Measurements from ENCODE around the gene DACT3.
A peak's percentile ranks its signal among the peaks of the same experiment; 100 is the strongest.

The DACT3 gene, protein sequence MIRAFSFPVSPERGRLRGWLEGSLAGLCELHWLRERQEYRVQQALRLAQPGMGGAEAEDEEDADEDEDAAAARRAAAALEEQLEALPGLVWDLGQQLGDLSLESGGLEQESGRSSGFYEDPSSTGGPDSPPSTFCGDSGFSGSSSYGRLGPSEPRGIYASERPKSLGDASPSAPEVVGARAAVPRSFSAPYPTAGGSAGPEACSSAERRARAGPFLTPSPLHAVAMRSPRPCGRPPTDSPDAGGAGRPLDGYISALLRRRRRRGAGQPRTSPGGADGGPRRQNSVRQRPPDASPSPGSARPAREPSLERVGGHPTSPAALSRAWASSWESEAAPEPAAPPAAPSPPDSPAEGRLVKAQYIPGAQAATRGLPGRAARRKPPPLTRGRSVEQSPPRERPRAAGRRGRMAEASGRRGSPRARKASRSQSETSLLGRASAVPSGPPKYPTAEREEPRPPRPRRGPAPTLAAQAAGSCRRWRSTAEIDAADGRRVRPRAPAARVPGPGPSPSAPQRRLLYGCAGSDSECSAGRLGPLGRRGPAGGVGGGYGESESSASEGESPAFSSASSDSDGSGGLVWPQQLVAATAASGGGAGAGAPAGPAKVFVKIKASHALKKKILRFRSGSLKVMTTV

DNA sequence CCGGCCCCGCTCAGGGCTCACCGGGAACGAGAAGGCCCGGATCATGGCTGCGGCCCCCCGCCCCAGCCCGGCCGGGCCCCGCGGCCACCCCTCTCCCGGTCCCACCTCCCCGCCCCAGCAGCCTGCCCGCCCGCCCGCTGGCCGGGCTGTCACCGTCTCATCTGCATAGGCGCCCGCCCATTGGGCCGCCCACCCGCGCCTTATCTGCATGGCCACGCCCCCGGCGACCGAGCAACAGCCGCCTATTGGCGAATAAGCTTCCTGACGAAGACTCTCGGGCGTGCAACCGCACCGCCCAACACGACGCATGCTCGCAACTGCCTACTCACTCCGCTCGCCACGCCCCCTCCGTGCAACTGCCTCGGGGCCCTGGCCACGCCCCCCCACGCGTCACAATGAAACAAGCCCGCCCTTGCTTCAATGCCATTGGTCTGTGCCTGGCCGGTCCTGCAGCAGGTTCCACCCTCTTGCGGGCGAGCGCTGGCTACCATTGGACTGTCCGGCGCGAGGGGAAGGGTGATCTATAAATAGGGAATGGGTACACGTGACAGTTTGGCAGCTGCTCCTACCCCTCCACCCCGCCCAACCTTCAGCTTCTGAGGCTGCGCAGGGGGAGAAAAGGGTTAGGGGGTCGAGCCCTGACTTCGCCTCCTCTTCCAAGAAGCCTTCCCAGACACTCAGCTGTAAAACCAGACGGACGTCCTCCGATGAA, at the start of gene DACT3:
DACT3 (minus strand) TSS at position 163 of the 712 bp plus-strand sequence; CDS start at position 45, 118 bp downstream.
- DNase-seq (ENCODE audit: low spot score): peak; percentile 100

DNA sequence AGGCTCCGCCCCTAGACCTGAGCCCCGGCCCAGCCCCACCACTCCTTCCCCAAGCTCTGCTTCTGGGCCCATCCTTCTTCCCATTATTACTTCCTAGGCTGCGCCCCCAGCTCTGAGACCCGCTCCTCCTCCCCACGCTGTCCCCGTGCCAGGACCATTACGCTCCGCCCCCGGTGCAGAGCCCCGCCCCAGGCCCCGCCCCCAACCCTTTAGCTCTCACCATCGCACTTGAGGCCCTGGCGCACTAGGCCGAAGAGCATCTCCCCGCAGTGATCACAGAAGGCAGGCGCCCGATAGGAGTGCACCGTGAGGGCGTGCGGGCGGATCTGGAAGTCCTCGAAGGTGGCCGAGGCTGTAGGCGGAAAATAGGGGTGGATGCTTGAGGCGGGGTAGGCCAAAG, 49.7 kb upstream of the DACT3 start:
- DNase-seq (ENCODE audit: low spot score): no peak

DNA sequence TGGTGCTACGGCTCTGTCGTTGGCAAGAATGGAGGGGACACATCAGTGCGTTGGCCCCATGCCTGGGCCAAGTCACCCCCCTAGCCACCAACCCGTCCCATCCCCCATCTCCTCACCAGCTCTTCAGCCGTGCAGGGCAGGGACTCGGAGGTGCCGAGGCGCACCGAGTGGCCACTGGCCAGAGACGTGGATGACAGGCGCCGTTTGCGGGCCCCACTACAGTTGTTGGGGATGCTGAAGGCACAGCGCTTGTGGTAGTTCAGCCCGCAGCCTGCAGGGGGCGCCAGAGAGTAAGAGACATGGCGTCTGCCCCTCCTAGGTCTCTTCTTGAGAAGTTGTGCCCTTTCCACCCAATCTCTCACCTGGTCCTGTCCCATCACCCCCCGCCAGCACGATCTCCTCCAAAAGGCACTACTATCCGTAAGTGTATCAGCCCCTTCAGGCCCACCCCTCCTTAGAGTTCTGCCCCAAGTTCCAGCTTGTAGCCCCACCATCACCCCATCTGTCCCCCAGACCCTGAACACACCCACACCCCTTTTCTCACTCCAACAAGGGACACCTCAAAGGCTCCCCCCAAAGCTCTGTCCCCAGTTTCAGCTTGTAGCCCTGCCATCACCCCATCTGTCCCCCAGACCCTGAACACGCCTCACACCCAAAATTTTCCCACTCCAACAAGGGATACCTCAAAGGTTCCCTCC, 43.5 kb upstream of the DACT3 start:
- no peak for DNase-seq (ENCODE audit: low spot score)

DNA sequence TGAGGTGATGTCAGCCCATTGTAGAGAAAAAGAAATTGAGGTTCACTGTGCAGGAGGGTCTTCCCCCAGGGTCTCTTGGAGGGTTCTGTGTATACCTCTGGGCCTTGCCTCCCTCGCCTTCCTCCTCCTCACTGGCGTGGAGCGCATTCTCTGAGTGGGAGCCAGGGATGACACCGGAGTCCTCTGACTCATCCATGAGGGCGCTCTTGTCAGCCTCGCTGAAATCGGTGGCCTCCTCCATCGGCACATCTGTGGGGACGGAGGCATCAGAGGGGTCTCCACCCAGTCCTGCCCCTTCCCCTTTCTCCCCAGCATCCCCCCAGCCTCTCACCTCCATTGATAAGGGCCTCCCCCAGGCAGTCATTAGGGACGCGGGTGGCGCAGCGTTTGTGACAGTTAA, 39.7 kb upstream of the DACT3 start:
- no peak for DNase-seq (ENCODE audit: low spot score)

DNA sequence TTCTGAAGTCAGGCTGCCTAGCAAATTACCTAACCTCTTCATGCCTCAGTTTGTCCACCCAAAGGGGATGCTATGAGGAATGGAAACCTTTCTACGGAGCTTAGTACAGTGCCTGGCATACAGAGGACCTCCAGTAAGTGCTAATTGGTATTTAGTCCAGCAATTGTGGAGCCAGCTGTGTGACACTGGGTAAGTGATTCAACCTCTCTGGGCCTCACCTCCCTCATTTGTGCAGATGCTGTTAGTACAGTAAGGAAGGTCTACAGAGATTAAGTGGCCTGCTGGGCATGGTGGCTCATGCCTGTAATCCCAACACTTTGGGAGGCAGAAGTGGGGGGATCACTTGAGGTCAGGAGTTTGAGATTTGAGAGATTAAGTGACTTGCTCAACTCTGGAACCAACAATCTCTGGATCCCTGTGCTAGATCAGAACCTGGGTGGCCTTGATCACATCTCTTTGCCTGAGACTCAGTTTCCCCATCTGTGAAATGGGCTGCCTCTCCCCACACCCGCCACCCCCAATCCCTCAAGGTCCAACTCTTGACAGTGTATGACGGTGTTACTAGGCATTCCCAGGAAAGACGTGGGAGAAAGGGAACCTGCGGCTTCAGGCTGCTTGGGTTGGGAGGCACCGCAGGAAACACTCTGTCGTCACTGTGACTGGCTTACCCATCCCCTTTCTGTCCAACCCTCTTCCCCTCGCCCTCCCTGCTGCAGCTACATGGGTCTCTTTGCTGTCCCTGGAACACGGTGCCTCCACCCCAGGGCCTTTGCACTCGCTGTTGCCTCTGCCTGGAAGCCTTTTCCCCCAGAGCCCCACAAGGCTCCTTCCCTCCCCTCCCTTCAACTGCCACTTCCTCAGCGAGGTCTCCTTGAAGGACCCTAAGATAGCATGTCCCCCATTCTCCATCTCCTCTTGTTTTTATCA, 37.7 kb upstream of the DACT3 start:
- DNase-seq (ENCODE audit: low spot score): no peak

DNA sequence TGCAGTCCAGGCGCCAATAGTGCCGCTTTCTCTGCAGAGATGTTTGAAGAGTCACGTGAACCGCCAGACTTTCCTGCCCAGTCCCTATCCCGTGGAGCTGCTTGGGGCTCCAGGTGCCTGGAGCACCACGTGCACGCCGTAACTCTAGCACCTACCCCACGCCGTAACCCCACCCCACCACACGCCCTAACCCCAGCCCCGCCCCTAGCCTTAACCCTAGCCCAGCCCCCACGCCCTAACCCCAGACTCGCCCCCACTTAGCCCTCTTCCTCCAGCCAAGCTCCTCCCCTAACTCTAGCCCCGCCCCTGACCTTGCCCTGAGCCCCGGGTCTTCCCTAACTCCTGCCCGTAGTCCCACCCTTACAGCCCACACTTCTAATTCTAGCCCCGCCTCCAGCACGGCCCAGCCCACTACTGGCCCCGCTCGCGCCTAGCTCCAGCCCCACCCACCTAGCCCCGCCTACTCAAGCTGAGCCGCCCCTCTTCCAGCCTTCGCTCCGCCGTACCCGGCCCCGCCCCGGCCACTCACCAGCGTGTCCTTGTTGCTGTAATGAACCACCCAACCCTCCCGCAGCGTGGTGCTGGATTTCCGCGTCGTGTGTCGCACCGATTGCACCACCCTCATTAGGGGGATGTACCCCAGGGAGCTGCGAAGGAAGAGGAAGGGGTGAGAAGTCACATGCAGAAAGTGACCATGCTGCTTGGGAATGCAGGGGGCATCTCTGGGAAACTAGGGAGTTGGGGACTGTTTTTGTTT, 36.4 kb upstream of the DACT3 start:
- no peak for DNase-seq (ENCODE audit: low spot score)

DNA sequence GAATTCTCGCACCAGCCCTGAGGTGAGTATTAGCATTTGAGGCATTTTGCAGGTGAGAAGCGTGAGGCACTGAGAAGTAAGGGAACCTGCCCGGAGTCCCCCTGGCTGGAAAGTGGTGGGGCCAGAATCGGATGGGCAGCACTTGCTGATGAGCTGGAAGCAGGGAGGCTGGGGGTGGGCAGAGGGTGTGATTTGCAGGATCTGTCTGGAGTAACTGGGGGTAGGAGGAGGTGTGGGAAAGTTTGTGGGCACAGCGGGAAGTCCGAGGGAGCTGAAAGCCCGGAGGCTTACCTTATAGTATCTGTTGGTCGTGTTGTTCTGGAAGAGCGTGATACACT, 35.9 kb upstream of the DACT3 start:
- DNase-seq (ENCODE audit: low spot score): no peak

DNA sequence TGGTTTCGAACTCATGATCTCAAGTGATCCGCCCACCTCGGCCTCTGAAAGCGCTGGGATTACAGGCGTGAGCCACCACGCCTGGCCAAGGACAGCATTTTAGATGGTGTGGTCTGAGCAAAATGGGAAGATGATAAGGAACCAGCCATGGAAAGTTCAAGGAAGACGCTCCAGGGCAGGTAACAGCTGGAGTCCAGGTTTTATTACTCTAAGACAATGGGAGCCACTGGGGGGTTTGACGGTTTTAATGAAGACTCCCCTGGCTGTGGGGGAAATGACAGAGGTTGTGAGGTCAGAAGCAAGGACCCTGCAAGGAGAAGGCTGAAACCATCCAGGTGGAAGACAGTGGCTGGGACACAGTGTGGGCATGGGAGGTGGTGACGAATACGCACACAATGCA, 35.1 kb upstream of the DACT3 start:
- DNase-seq (ENCODE audit: low spot score): no peak

DNA sequence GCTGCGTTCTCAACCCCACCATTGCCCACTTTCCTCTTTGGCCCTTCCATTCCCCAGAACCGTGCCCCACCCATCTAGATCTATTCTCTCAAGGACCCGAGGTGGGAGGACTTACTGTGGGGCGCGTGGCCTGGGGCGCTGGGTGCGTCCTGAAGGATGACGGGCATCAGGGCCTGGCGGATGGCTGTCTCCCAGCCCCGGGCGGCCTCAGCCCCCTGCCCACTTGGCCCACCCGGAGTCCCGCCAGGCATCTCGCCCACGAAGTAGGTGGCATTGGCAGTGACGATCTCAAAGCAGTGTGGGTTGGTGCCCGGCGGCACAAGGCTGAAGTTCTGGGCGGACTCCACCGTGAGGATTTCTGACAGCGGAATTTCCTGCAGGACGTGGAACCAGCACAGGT, 32.8 kb upstream of the DACT3 start:
- DNase-seq (ENCODE audit: low spot score): no peak

DNA sequence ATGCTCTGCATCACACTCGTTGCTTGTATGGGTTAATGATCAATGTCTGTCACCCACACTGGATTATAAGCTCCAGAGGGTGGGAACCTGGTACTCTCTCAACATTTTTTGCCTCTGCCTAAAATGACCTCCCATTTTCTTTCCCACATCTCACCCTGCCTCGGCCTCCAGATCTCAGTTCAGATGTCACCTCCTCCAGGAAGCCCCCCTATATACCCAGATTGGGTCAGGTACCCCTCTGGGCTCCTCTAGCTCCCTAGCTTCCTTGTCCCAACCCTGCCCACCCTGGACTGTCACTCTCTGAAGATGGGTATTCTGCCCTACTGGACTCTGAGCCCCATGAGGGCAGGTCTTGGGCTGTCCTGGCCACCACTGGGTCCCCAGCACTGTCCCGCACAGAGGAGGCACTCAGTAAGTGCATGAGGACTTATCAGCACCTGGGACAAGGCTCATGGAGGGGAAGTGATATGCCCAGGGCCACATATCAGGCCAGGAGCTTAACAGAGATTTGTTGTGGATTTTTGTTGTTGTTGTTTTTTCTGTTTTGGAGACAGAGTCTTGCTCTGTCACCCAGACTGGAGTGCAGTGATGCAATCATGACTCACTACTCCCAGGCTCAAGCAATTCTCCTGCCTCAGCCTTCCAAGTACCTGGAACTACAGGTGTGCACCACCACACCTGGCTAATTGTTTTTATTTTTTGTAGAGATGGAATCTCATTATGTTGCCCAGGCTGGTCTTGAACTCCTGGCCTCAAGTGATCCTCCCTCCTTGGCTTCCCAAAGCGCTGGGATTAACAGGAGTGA, 32.1 kb upstream of the DACT3 start:
- no peak for DNase-seq (ENCODE audit: low spot score)

DNA sequence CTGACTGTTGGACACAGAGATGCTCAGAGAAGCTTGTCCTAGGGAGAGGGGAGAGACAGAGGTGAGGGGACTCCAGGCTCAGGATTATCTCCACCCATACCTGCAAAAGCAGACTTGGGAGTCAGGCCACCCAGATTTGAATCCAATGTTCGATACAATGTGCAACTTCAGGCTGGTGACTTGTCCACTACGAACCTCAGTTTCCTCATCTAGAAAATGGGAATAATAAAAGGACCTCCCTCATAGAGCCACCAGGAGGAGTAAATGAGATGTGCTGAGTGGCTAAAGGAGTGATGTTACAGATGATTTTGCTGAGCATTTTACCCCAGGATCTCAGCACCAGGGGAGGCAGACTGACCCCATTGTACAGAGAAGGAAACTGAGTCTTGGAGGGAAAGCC, 31.0 kb upstream of the DACT3 start:
- DNase-seq (ENCODE audit: low spot score): no peak

DNA sequence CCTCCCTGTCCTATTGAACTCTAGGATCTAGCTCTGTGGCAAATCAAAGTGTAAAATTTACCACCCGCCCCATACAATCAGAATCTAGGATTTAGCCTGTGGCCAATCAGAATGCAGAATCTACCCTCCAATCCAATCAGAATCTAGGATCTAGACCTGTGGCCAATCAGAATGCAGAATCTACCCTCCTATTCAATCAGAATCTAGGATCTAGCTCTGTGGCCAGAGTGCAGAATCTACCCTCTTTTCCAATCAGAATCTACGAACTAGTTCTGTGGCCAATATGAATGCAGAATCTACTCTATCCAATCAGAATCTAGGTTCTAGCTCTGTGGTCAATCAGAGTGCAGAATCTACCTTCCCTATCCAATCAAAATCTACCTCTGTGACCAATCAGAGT, 30.1 kb upstream of the DACT3 start:
- DNase-seq (ENCODE audit: low spot score): no peak

DNA sequence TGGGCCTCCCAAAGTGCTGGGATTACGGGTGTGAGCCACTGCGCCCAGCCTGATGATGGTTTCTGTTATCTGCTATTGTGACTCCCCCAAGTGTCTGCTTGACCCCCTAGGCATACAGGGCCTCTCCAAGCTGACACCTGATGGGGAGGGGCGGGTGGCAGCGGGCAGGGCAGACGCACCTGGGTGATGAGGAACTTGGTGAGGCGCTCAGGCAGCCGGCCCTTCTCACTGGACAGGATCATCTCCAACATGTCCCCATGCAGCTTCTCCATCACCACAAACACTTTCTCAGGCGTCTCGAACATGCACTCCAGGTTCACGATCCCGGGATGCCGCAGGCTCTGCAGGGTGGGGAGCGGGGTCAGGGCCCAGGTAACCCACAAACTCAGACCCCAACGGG, 28.4 kb upstream of the DACT3 start:
- no peak for DNase-seq (ENCODE audit: low spot score)

DNA sequence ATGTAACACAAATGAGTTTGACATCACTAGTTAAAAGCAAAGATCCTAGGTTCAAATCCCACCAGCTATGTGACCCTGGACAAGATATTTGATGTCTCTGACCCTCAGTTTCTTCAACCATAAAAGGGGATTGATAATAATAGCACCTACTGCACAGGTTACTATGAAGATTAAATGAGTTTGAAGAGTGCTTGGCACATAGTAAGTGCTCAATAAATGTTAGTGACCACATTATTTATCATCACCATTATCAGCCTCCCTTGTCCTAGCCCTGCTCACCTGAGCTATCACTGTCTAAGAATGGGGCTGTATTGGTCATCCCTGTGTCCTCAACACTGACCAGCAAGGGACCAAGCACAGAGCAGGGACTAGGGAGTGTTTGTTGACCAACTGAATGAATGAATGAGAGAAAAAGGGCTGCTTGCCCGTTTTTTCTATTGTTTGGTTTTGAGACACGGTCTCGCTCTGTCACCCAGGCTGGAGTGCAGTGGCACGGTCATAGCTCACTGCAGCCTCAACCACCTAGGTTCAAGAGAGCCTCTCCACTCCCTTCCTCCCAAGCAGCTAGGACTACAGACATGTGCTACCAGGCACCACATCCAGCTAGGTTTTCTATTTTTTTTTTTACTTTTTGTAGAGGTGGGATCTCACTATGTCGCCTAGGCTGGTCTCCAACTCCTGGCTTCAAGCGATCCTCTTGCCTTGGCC, 26.6 kb upstream of the DACT3 start:
- DNase-seq (ENCODE audit: low spot score): no peak

DNA sequence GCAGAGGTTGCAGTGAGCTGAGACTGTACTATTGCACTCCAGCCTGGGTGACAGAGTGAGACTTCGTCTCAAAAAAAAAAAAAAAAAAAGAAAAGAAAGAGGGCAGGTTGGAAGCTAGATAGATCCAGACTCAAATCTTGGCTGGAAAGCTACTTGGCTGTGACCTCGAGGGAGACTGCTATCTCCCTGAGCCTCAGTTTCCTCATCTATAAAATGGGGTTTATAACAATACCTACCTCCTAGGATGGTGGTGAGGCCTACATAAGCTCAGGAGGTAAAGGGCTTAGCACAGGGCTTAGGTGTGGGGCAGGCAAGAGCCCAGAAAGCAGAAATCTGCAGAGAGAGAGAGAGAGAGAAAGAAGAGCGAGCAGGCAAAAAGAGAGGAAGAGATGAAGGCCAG, 24.2 kb upstream of the DACT3 start:
- no peak for DNase-seq (ENCODE audit: low spot score)

DNA sequence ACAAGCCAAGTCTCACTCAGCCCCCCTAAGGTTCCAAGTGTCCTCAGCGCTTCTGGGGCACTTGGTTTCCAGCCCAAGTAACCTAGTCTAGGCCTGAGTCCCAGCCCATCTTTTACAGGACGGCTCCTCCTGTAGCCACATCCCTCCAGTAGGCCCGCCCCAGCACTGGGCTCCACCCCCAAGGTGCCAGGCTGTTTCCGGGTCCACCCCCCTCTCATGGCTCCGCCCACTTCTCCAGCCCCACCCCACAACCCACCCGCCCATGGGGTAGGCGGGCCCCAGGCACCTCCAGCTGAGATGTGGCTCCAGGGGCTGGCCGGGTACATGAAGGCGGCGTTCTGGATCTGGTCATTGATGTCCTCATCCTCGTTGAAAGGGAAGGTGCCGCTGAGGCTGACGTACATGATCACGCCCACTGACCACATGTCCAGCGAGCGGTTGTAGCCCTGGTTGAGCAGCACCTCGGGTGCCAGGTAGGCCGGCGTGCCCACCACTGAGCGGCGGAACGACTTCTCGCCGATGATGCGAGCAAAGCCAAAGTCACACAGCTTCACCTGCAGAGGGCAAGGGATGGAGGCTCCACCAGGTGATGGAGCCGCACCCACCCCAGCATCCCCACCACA, 17.2 kb upstream of the DACT3 start:
- no peak for DNase-seq (ENCODE audit: low spot score)

DNA sequence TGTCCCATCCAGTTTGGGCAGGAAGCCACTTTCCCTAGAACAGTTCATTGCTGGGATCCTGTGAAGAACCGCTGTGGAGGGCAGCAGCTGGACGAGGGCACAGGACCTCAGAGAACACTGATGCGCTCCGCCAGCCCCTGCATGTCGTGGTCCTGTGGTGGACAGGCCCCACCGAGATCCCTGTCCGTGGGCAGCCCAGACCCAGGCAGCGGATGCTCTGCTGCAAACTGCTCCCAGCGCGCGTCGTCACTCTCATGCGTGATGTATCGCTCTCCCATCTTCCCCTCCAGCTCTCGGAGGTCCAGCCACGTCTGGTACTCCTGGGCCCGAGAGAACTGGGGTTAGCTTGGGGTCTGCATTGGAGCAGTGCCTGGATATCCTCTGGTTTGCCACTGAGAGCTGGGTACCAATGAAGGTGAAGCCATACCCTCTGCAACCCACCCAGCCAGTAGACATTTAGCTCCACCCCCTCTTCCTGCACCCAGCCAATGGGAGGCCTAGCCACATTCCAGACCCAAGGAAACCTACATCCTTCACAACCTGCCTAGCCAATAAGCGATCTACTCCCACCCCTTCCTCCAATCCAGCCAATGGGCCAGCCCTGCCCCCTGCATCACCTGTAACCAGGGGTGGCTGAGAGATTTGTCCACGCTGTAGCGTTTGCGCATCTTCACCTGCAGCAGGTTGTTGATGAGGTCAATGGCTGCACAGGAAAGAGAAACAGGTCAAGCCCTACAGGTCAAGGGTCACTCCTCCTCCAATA, 13.6 kb upstream of the DACT3 start:
- DNase-seq (ENCODE audit: low spot score): no peak

DNA sequence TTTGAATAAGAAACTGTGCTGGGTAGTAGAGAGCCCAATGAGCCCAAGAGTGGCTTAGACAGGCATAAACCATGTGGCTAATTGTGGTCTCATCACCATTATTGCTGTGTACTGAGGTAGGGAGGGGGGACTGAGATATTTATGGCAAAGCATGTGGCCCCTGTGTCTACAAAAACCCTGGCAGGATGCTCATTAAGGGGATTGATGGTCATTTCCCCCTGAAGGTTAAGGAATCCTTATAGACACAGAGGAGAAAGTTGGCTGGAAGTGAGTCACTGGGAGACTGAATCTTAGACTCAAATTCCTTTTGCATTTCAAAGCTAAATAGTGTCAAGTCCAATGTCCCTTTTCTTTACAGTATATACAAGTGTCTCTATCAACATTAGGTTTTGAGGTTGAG, 9.8 kb upstream of the DACT3 start:
- no peak for DNase-seq (ENCODE audit: low spot score)
